SK-N-MC (cell line): Measurements from ENCODE around the gene ZBTB46.

Experiments
- EZH2 ChIP-seq: fragments of 200-600 bp; sonication (generic); IDR thresholded peaks from one replicate; pipeline ENCODE4 v1.6.1; 2017; ENCODE audit warnings: antibody characterized with exemption
- FOXP2 ChIP-seq: optimal IDR thresholded peaks from 2 replicates; pipeline ENCODE3; 2011; ENCODE audit warnings: mild to moderate bottlenecking, moderate library complexity; ENCODE audit not compliant: insufficient read depth; ENCODE audit errors: extremely low read length, control extremely low read depth
- POLR2AphosphoS5 ChIP-seq: IDR thresholded peaks from 2 replicates; pipeline ENCODE4 v1.6.1; 2012; ENCODE audit warnings: mild to moderate bottlenecking, low read depth, low read length, borderline replicate concordance

DNA sequence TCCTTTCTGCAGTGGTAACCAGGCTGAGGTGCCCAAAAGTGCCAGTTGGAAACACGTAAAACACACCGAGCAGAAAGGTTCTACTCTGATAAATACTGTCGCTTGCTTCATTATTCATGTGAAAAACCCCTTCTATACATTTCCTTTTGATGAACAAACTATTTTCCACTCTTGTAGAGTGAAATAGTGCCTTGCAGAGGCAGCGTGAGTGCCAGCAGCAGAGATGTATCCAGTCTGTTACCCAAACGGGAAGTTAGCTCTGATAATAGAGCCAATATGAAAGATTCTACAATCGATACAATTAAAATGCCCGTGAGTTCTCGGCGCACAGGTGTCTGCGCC is 1.5 kb downstream of the ZBTB46 start:
- TF ChIP-seq POLR2AphosphoS5 (no peak), EZH2 (no peak), FOXP2 (no peak)
